ENCODE measurements around the gene VARS2.
A peak's percentile ranks its signal among the peaks of the same experiment; 100 is the strongest.

The VARS2 gene

GRCh38 chr6:30884521-30885480 lies 29.2 kb upstream of the VARS2 start:
- peak; percentile 77 for DNase-seq

GRCh38 chr6:30885481-30885998 lies 28.5 kb upstream of the VARS2 start:
- peak; percentile 58 for DNase-seq

- DNase-seq, result peak; percentile 62
These were observed 27.8 kb upstream of the VARS2 start for GRCh38 chr6:30885999-30886896.

- DNase-seq, result peak; percentile 27
These were observed 27.2 kb upstream of the VARS2 start for GRCh38 chr6:30886897-30887255.

DNA sequence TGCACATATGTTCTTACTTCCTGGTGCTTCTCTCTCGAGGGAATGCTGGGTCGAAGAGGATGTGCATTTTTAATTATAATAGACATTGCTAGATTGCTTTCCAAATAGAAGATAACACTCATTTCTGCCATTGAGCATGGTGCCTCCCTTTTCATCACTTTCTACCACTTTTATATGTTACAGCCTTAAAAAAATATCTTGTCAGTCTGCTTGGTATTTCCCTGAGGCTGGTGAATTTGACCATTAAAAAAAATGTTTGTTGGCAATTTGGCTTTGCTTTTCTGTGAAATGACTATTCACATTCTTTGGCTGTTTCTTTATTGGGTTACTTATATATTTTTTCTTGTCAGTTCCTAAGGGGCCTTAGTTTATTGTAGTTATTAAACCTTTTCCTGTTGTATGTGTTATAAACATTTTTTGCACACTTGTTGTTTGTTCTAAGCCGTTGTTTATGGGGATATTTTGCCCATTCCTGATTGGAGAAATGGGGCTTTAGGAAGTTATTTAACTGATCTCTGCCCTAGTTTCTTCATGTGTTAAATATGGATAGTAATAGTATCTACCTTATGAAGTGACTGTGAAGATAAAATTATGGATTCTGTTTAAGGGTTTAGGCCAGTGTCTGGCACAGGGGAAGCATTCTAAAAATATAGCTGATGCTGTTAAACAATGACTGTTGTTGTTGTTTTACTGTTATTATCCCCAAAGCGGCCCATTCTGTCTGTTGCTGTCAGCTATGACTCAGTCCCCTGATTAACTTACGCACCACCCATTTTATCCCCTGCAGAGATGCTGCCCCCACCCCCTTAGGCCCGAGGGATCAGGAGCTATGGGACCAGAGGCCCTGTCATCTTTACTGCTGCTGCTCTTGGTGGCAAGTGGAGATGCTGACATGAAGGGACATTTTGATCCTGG lies 25.9 kb upstream of the VARS2 start:
- DNase-seq, result no peak

DNA sequence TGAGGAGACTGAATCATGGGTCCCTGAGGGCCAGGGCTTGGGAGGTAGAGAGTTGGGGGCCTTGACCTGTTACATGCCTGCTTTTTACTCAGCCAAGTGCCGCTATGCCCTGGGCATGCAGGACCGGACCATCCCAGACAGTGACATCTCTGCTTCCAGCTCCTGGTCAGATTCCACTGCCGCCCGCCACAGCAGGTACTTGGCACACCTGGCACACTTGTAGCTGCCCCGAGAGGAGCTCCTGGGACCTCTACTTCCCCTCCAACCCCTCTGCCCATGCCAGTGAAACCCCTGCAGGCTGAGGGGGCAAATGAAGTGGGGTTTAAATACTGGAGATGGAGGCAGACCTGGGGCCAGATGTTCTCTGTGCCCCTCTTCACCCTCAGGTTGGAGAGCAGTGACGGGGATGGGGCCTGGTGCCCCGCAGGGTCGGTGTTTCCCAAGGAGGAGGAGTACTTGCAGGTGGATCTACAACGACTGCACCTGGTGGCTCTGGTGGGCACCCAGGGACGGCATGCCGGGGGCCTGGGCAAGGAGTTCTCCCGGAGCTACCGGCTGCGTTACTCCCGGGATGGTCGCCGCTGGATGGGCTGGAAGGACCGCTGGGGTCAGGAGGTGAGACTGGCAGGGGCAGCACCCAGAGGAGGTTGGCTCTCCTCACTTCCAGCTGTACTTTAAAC lies 25.1 kb upstream of the VARS2 start:
- peak; percentile 50 for DNase-seq

GRCh38 chr6:30889496-30889885 lies 24.5 kb upstream of the VARS2 start:
- no peak for DNase-seq

DNA sequence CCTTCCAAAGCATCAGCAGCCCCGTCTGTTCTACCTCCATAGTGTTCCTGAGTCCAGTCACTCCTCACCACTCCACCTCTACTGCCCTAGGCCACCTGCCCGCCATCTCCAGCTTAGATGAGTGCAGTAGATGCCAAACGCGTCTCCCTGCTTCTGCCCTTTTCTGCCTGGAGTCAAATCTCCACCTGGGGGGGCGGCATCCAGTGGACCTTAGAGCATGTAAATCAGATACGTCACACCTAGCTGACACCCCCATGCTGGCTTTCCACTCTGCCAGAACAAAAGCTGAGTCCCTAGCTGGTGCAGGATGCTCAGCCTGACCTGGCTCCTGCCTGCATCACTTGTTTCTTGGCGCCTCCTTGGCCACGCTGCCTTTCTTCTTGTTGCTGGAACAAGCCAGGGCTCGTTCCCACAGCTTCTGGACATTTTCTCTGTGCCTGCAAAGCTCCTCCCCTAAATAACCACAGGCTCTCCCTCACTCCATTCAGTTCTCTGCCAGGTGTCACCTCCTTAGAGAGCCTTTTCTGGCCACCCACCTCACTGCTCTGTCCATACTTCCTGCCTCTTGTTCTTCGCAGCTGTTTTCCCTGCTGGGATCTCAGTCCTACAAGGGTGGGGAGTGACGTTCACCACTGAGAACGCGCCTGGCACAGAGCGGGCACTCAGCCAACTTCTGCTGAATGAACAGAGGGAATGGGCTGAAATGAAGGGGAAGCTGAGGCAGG lies 24.0 kb upstream of the VARS2 start:
- DNase-seq, result peak; percentile 39

DNA sequence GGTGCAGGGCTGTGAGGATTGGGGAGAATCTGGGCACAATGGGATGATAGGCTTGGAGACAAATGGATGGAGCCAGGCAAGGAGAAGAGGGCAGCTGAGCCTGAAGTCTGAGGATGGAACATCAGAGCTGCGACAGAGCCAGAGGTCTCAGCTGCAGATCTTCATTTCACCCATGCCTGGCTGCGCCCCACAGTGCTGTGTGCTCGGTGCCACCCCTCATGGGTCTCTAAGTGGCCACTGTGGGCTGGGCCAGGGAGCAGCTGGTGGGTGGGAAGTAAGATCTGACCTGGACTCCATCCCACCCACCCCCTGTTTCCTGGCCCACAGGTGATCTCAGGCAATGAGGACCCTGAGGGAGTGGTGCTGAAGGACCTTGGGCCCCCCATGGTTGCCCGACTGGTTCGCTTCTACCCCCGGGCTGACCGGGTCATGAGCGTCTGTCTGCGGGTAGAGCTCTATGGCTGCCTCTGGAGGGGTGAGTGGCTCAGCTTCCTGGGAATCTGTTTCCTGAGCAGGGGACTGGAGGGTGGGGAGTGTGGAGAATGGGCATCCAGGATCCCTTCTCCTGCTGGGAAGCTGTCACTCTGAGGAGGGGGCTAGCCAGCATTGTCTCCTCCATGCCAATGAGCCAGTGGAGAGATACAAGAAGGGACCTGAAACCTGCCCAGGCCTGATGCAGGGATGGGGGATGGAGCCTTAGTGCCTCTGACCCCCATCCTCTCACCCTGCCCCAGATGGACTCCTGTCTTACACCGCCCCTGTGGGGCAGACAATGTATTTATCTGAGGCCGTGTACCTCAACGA lies 23.2 kb upstream of the VARS2 start:
- peak; percentile 34 for DNase-seq

DNA sequence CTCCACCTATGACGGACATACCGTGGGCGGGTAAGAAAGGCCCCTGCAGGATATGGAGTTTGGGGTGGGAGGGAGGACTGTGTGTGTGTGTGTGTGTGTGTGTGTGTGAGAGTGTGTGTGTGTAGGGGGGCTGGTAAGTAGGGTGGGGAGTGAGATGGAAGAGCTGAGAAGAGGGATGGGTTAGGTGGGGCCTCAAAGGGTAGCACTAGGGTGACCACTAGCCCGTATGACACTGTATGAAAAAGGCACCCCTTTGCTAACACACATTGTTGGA lies 22.7 kb upstream of the VARS2 start:
- DNase-seq, result no peak

DNA sequence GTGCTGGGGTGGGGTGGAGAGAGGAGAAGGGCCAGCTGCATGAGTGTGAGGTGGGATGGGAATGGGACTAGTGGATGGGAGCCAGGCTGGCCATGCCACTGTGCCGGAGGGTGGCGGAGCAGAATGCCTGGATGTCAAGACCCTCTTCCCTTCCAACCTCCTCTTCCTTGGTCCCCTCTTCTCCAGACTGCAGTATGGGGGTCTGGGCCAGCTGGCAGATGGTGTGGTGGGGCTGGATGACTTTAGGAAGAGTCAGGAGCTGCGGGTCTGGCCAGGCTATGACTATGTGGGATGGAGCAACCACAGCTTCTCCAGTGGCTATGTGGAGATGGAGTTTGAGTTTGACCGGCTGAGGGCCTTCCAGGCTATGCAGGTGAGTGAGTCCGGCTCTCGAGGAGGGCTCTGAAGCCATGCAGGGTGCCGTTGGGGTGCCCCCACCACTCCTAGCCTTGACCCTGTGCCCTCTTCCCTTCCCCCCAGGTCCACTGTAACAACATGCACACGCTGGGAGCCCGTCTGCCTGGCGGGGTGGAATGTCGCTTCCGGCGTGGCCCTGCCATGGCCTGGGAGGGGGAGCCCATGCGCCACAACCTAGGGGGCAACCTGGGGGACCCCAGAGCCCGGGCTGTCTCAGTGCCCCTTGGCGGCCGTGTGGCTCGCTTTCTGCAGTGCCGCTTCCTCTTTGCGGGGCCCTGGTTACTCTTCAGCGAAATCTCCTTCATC lies 22.1 kb upstream of the VARS2 start:
- peak; percentile 57 for DNase-seq

DNA sequence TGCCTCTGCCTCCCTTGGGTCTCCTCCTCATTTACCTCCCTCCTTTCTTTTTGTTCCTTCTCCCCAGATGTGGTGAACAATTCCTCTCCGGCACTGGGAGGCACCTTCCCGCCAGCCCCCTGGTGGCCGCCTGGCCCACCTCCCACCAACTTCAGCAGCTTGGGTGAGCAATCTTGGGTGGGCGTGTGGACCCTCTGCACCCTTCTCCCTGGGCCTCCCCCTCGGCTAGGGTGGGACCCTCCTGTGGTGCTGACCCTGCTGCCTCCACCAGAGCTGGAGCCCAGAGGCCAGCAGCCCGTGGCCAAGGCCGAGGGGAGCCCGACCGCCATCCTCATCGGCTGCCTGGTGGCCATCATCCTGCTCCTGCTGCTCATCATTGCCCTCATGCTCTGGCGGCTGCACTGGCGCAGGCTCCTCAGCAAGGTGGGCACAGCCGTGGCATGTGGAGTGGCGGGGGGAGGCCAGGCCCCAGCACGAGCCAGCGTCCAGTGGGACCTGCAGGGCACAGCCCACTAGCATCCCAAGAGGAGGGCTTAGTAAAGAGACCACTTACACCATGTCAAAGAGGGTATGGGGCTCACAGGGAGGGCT lies 20.9 kb upstream of the VARS2 start:
- DNase-seq, result no peak

DNA sequence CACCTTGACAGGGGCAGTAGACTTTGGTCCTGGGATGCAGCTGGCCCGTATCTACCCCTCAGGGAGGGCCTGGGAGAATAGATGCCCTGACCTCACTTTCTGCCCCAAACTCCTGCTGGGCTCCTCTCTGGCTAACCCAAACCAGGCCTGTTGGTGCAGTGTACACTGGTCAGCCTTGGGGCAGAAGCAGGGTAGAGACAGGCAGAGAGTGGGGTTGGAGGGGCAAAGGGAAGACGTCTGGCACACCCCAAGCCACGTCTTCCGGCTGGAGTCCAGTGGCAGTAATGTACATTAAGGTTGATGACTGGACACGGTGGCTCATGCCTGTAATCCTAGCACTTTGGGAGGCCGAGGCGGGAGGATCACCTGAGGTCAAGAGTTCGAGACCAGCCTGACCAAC lies 20.4 kb upstream of the VARS2 start:
- DNase-seq, result no peak

GRCh38 chr6:30894381-30894780 lies 19.7 kb upstream of the VARS2 start:
- no peak for DNase-seq

DNA sequence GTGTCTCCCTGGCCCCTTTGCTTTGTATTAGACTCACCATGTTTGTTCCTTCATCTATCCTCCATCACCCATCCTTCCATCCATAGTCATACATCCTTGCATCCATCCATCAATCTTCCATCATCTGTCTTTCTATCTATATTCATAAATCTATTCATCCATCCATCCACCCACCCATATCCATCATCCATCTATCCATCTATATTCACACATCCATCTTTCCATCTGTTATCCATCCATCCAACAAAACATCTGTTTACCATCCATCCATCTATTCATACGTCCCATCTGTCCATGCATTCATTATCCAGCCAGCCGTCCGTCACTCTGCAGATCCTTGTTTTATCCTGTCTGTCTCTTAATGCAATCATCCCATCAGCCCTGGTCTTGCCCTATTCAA lies 19.1 kb upstream of the VARS2 start:
- DNase-seq, result no peak

- DNase-seq, result no peak
These were observed 18.7 kb upstream of the VARS2 start for GRCh38 chr6:30895343-30895742.

DNA sequence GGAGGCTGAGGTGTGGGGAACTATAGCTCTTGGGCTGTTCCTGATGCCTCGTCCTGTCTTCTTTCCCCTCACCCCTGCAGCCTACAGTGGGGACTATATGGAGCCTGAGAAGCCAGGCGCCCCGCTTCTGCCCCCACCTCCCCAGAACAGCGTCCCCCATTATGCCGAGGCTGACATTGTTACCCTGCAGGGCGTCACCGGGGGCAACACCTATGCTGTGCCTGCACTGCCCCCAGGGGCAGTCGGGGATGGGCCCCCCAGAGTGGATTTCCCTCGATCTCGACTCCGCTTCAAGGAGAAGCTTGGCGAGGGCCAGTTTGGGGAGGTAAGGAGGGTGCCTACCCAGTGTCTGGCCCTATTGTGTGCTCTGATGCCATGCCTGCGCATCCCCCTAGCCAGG lies 17.5 kb upstream of the VARS2 start:
- no peak for DNase-seq

GRCh38 chr6:30897882-30898281 lies 16.2 kb upstream of the VARS2 start:
- no peak for DNase-seq

- DNase-seq, result no peak
These were observed 15.2 kb upstream of the VARS2 start for GRCh38 chr6:30898750-30899360.

Measured in activated effector memory CD4-positive, alpha-beta T cell treated with anti-CD3 and anti-CD28 coated beads, Interleukin-2, amount 50 U/mL, for 16 hours (primary cell).